Activated T-cell treated with anti-CD3 and anti-CD28 coated beads, Interleukin-2, amount 50 U/mL, for 4 hours (primary cell): ENCODE data around the gene TMEFF2. TPM values are rescaled to one million over a fixed set of nuclear protein-coding genes. Genes with fewer than 3 reads are reported as not detected.
A peak's percentile ranks its signal among the peaks of the same experiment; 100 is the strongest.

Experiments used
- ATAC-seq, 2 donors: fragments of 200-7000 bp; cut with Tn5 transposase; one replicate each; pipeline ENCODE4 v1.10.0; 2021
- DNase-seq: peaks from one replicate; pipeline ENCODE4 v3.0.0-alpha.2; 2020
- H3K27me3 Mint-ChIP-seq: one replicate; pipeline ENCODE4 v1.8.0; 2021; ENCODE audit warnings: low read depth, mixed read lengths
- H3K36me3 Mint-ChIP-seq: one replicate; pipeline ENCODE4 v1.8.0; 2022; ENCODE audit warnings: mixed read lengths; ENCODE audit not compliant: insufficient read depth
- H3K4me1 Mint-ChIP-seq: one replicate; pipeline ENCODE4 v1.8.0; 2021; ENCODE audit warnings: low read depth, mixed read lengths
- H3K4me3 Mint-ChIP-seq: one replicate; pipeline ENCODE4 v1.8.0; 2021; ENCODE audit warnings: mild to moderate bottlenecking, moderate library complexity, mixed read lengths
- H3K9me3 Mint-ChIP-seq: one replicate; pipeline ENCODE4 v1.8.0; 2021; ENCODE audit warnings: mixed read lengths
- total RNA-seq, 3 donors: library from RNA; stranded (reverse); gene quantifications; one replicate each; pipeline ENCODE4 v1.2.1, GENCODE V29; 2021

TMEFF2 gene
- total RNA-seq = not detected

DNA sequence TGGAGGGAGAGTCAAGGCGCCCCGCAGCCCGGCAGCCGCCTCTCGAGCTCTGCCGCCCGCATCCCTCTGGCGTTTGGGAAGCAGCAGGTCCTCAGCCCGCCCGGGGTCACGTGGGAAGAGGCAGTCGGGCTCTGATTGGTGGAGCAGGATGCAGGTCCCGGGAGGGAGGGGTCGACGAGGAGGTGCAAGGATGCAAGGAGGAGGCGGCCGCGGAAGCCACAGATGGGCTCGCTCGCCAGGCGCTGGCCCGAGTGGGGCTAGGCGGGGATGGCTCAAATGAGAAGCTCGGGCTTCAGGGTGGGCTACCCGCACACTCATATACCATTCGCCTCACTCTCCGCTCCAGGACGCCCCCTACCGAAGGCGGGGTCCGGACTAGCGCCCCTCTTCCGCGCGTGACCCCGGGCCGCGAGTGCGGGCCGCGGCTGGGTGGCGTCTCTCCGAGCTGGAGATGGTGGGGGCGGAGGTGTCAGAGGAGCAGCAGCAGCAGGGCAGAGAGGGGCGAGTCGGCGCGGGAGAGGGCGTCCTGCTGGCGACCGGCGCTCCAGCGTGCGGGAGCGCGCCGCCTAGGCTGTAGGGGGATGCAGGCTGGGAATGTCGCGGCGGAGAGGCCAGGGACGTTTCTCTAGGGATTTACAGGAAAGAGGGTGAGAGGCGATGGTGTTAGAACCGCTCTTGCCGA is at the start of gene TMEFF2:
Gene TMEFF2 (minus strand): TSS at position 68 of the 682 bp plus-strand sequence. CDS start 409 bp downstream, outside the sequence.
- H3K9me3 Mint-ChIP-seq = no peaks in the 10 kb centered on the region
- no peaks in the 10 kb centered on the region for H3K36me3 Mint-ChIP-seq

DNA sequence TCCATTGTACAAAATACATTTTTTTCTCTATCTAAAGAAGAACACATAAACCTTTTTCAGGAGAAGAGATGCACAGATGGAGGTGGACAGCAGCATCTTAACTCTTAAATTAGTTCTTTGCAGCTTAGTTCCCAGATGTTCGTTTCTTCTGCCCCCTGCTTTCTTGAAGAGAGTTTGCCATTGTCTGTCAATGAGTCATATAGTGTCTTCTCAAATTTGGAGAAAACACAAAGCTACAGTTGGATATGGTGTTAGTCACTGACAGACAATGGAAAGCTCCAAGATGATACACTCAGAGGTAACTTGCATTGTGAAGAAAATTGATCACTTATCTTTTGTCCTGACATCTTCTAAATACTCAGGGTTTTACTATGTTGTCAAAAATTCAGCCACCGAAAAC is 48.8 kb upstream of the TMEFF2 start:
- DNase-seq (no peak), ATAC-seq (no peak)
- Mint-ChIP-seq H3K27me3 (no peaks in the 10 kb centered on the region), H3K9me3 (no peaks in the 10 kb centered on the region), H3K4me1 (no peaks in the 10 kb centered on the region), H3K36me3 (no peaks in the 10 kb centered on the region), H3K4me3 (no peak overlapping the region)

More for the DNA sequence above, at the start of gene TMEFF2:
- Mint-ChIP-seq H3K4me3 (peak within 1 kb of the TSS; percentile 76), H3K4me1 (peaks cover 25% of the 10 kb centered on the region), H3K27me3 (peaks cover 68% of the 10 kb centered on the region)
- DNase-seq = peak; percentile 10
- peak; percentile 67 to 72 for ATAC-seq

DNA sequence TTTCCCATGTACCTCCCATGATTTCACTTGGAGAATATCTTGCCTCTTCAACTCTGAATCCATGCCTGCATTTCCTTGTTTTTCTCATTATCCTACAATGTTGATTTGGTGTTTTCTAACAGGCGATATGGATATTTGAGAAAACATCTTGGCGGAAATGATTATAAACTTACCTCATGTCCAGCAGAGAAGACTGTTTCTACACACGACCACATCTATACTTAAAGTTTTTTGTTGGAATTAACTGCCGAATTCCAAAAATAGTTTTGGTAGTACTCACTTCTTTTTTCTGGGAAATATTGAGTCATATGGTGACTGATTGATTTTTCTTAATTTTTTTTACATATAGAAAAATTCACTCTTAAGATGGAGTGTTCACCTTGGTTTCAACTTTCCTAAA is 41.4 kb upstream of the TMEFF2 start:
- Mint-ChIP-seq H3K27me3 (peaks cover 3% of the 10 kb centered on the region), H3K4me1 (no peaks in the 10 kb centered on the region), H3K9me3 (no peaks in the 10 kb centered on the region), H3K4me3 (no peak overlapping the region), H3K36me3 (no peaks in the 10 kb centered on the region)
- DNase-seq (no peak), ATAC-seq (no peak)

DNA sequence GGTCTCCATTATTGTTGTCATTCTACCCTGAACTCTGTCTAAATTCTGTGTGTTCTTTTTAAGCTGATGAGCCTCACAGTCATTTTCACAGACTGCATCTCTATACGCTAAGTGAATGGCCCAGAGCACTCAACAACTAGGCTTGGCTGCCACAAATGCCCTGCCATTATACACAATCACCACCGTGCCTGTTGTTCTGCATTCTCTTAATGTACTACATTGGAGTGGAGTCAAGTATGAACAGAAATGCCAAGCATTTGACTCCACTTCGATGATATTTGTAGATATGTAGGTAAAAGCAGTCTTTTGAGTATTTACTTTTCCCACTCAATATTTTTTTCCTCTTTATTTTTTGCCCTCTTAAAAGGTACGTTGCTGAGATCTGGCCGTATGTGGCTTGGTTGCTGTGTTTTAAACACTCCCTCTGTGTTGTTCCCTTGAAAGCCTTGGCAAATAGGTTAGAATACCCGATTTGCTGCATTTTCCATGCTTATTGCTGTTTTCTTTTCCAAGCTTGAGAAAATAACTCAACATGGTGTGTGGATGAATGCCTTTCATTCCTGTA is 36.2 kb upstream of the TMEFF2 start:
- no peaks in the 10 kb centered on the region for H3K4me1 Mint-ChIP-seq
- H3K9me3 Mint-ChIP-seq = no peaks in the 10 kb centered on the region
- DNase-seq = no peak
- peaks cover 4% of the 10 kb centered on the region for H3K27me3 Mint-ChIP-seq
- ATAC-seq = no peak
- no peaks in the 10 kb centered on the region for H3K36me3 Mint-ChIP-seq
- no peak overlapping the region for H3K4me3 Mint-ChIP-seq

- DNase-seq (no peak), ATAC-seq (no peak)
- no peaks in the 10 kb centered on the region for H3K9me3 Mint-ChIP-seq
- H3K27me3 Mint-ChIP-seq = peaks cover 4% of the 10 kb centered on the region
- H3K4me3 Mint-ChIP-seq = no peak overlapping the region
- no peaks in the 10 kb centered on the region for H3K36me3 Mint-ChIP-seq
- H3K4me1 Mint-ChIP-seq = no peaks in the 10 kb centered on the region
Observed at GRCh38 chr2:192228685-192229084, 34.0 kb upstream of the TMEFF2 start.

DNA sequence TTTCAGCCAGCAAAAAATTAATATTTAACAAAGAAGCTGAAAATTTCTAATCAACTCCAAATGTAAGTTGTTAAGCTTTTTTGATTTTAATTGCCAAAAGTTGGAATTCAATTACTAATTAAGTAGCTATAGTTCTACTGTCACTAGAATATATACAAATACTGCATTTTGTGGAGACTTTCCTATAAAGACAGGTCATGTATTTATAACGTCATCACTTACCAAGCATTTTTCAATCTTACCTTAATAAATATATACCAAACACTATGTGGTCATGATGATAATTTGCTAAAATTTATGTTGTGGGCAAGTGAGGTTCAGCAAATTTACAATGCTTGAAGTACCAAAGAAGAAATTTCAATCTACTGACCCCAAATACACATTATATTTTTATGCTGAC is 24.2 kb upstream of the TMEFF2 start:
- Mint-ChIP-seq H3K4me3 (no peak overlapping the region), H3K27me3 (peaks cover 4% of the 10 kb centered on the region), H3K36me3 (no peaks in the 10 kb centered on the region), H3K9me3 (no peaks in the 10 kb centered on the region), H3K4me1 (no peaks in the 10 kb centered on the region)
- ATAC-seq (no peak), DNase-seq (no peak)

DNA sequence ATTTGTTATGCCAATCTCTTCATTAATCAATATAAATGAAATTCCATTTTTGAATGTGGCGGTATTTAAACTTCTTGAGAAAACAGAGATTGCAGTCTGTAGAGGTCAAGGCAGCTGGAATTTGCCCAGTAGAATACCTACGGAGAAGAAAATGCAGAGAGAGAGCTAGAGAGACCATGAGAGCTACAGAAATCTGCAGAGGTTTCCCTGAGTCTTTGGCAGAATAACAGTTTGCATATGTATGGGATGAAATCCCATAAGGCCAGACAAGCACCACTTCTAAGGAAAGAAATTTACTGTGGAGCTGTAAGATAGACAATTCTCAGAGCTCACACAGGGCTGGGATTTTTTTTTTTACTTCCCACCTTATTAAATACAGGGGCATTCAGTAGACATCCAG is 23.6 kb upstream of the TMEFF2 start:
- no peak overlapping the region for H3K4me3 Mint-ChIP-seq
- no peaks in the 10 kb centered on the region for H3K9me3 Mint-ChIP-seq
- ATAC-seq = no peak
- H3K4me1 Mint-ChIP-seq = no peaks in the 10 kb centered on the region
- DNase-seq = no peak
- H3K27me3 Mint-ChIP-seq = peaks cover 4% of the 10 kb centered on the region
- H3K36me3 Mint-ChIP-seq = no peaks in the 10 kb centered on the region

GRCh38 chr2:192216336-192216735 is 21.6 kb upstream of the TMEFF2 start:
- no peak overlapping the region for H3K4me3 Mint-ChIP-seq
- no peaks in the 10 kb centered on the region for H3K4me1 Mint-ChIP-seq
- H3K27me3 Mint-ChIP-seq = peaks cover 4% of the 10 kb centered on the region
- no peak for DNase-seq
- no peaks in the 10 kb centered on the region for H3K36me3 Mint-ChIP-seq
- H3K9me3 Mint-ChIP-seq = no peaks in the 10 kb centered on the region
- no peak for ATAC-seq

DNA sequence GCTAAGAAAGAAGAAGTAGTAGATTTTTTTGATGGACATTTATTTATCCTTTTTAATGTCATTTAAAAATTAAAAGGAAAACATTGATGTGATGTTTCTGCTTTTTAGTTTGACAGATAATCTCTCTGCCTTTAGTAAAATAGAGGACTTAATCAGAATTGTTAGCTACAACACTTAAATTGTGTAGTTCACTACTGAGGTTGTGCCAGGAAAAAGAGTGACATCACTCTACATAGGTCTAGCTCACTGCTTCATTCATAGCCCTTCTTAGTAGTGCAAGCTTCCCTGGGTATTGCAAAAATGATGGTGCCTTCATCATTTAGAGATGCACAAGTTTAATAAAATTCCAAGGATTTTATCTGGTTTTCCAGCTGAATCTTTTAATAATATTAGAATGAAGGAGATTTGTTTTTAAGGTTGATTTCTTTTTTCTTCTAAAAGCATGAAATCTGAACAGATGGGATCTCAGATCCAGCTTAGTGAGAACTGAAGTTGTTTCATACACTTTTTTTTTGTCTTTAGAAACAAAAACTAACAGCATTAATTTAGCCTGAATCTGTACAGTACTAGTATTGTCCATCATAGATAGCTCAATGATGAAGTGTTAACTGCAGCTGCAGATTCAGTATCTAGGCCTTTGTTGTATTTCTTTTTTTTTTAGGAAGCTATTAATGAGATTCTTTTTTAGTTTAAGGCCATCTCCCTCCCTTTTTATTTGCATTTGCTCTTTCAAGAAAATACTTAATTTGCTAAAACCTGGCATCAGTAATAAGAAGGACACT is 20.6 kb upstream of the TMEFF2 start:
- Mint-ChIP-seq H3K4me1 (no peaks in the 10 kb centered on the region), H3K9me3 (no peaks in the 10 kb centered on the region), H3K4me3 (no peak overlapping the region), H3K36me3 (no peaks in the 10 kb centered on the region), H3K27me3 (peaks cover 4% of the 10 kb centered on the region)
- no peak for ATAC-seq
- no peak for DNase-seq

DNA sequence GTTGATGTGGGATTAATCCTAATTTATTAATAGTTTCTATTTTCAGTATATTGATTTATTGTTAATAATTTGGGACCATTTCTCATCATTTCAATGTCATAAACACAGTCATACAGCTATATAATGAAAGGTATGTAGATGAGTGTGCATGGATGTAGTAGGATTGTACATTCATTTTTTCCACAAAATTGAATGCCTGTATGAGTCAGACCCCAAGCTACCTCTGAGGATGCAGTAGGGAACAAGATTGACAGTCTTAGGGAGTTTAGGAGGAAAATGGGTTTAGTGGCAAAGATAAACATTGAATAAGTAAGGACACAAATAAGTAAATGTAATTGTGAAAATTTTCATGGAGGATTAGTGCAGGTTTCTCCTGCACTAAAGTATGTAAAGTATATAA is 14.1 kb upstream of the TMEFF2 start:
- H3K4me3 Mint-ChIP-seq = no peak overlapping the region
- H3K9me3 Mint-ChIP-seq = no peaks in the 10 kb centered on the region
- no peaks in the 10 kb centered on the region for H3K4me1 Mint-ChIP-seq
- no peaks in the 10 kb centered on the region for H3K36me3 Mint-ChIP-seq
- no peak for DNase-seq
- H3K27me3 Mint-ChIP-seq = peaks cover 11% of the 10 kb centered on the region
- no peak for ATAC-seq

GRCh38 chr2:192206399-192206798 is 11.7 kb upstream of the TMEFF2 start:
- Mint-ChIP-seq H3K9me3 (no peaks in the 10 kb centered on the region), H3K27me3 (peaks cover 11% of the 10 kb centered on the region), H3K4me1 (no peaks in the 10 kb centered on the region), H3K36me3 (no peaks in the 10 kb centered on the region), H3K4me3 (no peak overlapping the region)
- DNase-seq = no peak
- no peak for ATAC-seq

- no peaks in the 10 kb centered on the region for H3K36me3 Mint-ChIP-seq
- no peaks in the 10 kb centered on the region for H3K4me1 Mint-ChIP-seq
- ATAC-seq (no peak), DNase-seq (no peak)
- H3K27me3 Mint-ChIP-seq = peaks cover 8% of the 10 kb centered on the region
- H3K9me3 Mint-ChIP-seq = no peaks in the 10 kb centered on the region
- no peak overlapping the region for H3K4me3 Mint-ChIP-seq
Observed at GRCh38 chr2:192203876-192204275, 9.1 kb upstream of the TMEFF2 start.

GRCh38 chr2:192202373-192202772 is 7.6 kb upstream of the TMEFF2 start:
- Mint-ChIP-seq H3K27me3 (peaks cover 11% of the 10 kb centered on the region), H3K4me1 (no peaks in the 10 kb centered on the region), H3K4me3 (no peak overlapping the region), H3K36me3 (no peaks in the 10 kb centered on the region), H3K9me3 (no peaks in the 10 kb centered on the region)
- DNase-seq (no peak), ATAC-seq (no peak)

- Mint-ChIP-seq H3K36me3 (no peaks in the 10 kb centered on the region), H3K9me3 (no peaks in the 10 kb centered on the region), H3K4me3 (no peak overlapping the region), H3K27me3 (peaks cover 23% of the 10 kb centered on the region), H3K4me1 (peaks cover 9% of the 10 kb centered on the region)
- DNase-seq (no peak), ATAC-seq (no peak)
Observed at GRCh38 chr2:192201116-192201515, 6.4 kb upstream of the TMEFF2 start.

DNA sequence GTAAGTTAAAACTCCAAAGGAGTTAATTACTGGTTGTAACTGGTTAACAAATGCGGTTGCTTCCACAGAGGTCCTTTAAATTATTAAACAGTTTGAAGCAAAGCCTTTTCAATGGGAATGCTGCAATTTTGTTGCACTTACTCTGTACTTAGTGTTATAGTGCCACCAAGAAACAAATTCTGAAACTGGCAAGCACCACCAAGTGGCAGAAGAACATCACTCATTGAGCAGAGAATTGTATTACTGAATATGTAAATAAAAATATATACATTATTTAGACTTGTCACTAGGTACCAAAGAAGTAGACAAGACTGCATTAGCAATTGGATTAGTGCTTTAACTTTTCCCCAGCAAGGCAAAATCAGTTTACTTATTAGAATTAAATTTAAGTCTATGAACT is 2.6 kb upstream of the TMEFF2 start:
- Mint-ChIP-seq H3K4me3 (no peak overlapping the region), H3K36me3 (no peaks in the 10 kb centered on the region), H3K9me3 (no peaks in the 10 kb centered on the region), H3K27me3 (peaks cover 52% of the 10 kb centered on the region), H3K4me1 (peaks cover 25% of the 10 kb centered on the region)
- no peak for ATAC-seq
- DNase-seq = no peak
